Measurements from ENCODE around the gene KCNQ1.

- TF ChIP-seq CTCF (IDR thresholded peaks at IDR 0.05) (no peak), POLR2AphosphoS5 (IDR thresholded peaks at IDR 0.05) (no peak), EP300 (IDR thresholded peaks at IDR 0.05) (no peak), POLR2A (IDR thresholded peaks at IDR 0.05) (no peak)
These were observed 393.3 kb downstream of the KCNQ1 start for GRCh38 chr11:2838091-2838490.

Measured in upper lobe of left lung (tissue), 4 donors.